Right ventricle myocardium inferior (tissue), 1 donor: ENCODE measurements around the gene MCUB. TPM values are rescaled to one million over a fixed set of nuclear protein-coding genes. Genes with fewer than 3 reads are reported as not detected.
"Not testable (repeated sequence)": the region's sequence is repeated elsewhere in the genome, so short reads cannot be mapped to it uniquely, and the experiment has no call there.

ENCODE experiments used
- ATAC-seq: fragments of 200-7000 bp; cut with Tn5 transposase; one replicate; pipeline ENCODE4 v1.9.1; 2020; ENCODE audit warnings: mild to moderate bottlenecking, moderate library complexity
- DNase-seq: peaks from one replicate; pipeline ENCODE4 v3.0.0; 2021; ENCODE audit errors: missing footprints
- intact Hi-C: fragments of 100-400 bp; cut with DNase I; formaldehyde crosslinking; loops from one replicate; pipeline ENCODE4 v1.11.0; 2022
- total RNA-seq: library from RNA; stranded (reverse); fragmentation: NEBNext Ultra II Directional; extraction: Animal tissue kit (Norgen Biotek cat#: 25700); gene quantifications from one replicate; pipeline ENCODE4 v1.2.1, GENCODE V29; 2021
- donor health status: DM: no; HTN: yes; CAD: no; lungs with severe emphysema.

MCUB gene
- total RNA-seq, 1 donor from 2014 or later: 5.1 TPM

DNA sequence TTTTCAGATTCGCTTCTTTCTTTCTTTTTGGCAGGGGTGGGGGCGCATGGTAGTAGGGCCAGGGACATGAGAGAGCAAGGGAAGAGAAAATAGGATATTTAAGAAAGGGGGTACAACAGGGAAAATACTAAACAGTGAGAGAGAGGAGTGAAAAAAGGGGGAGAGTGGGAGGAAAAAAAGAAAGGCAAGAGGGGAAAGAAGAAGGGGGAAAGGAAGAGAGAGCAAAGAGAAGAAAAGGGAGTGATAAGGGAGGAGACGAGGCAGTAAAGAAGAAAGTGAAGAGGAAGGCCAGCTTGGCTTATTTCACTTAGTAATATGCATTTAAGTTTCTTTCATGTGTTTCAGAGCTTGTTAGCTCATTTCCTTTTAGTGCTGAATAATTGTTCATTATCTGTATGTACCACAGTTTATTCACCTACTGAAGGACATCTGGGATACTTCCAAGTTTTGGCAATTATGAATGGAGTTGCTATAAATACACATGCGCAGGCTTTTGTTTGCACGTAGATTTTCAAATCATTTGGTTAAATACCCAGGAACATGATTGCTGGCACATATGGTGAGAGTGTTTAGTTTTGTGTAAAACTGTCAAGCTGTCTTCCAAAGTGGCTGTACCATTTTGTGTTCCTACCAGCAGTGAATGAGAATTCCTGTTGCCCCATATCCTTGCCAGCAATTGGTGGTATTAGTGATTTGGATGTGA, 105.9 kb downstream of the MCUB start:
- intact Hi-C loops: no loop called here
- DNase-seq (no peak), ATAC-seq (no peak)

DNA sequence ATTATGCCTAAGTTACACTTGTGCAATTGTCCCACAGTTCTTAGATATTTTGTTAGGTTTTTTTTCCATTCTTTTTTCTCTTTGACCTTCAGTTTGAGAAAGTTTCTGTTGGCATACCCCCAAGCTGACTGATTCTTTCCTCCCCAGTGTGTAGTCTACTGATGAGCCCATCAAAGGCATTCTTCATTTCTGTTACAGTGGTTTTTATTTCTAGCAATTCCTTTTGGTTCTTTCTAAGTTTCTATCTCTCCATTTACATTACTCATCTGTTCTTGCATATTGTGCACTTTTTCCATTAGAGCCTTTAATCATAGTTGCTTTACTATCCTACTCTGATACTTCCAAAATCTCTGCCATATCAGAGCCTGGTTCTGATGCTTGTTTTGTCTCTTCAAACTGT, 111.3 kb downstream of the MCUB start:
- DNase-seq: no peak
- intact Hi-C loops: no loop called here

DNA sequence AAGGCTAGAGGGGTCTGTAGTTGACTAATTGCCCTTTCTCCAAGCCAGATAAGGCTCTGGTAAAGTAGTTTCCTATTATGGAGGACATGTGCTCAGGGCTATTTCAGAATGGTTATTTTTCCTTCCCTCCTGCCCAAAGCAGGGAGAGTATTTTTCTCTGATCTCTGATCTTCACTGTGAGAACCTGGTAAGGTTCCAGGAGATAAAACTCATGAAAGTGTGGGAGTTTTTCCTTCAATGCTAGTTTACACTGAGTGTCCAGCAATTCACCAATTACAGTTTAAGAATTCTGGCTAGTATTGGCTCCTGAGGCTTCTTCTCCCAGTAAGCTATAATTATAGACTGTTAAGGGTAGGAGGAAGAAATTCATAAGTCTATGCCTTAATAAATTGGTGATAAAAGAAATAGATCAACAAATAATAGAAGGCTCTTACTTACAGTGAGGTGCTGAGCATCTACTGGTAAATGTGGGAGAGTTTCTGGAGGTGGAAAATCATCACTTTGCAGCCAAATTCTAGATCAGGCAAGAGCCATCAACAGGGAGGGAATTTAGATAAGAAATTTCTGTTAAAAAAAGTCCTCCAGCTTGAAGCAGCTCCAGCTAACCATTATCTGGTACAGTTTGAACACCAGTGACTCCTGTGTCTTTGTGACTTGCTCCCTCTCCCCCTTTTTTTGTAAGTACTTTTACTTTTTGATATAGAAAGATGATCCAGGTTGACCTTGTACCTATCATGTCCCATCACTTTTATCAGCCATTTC, 112.3 kb downstream of the MCUB start:
- ATAC-seq: no peak
- no peak for DNase-seq
- intact Hi-C loops: no loop called here

More for the DNA sequence above, 111.3 kb downstream of the MCUB start:
- ATAC-seq: no peak

DNA sequence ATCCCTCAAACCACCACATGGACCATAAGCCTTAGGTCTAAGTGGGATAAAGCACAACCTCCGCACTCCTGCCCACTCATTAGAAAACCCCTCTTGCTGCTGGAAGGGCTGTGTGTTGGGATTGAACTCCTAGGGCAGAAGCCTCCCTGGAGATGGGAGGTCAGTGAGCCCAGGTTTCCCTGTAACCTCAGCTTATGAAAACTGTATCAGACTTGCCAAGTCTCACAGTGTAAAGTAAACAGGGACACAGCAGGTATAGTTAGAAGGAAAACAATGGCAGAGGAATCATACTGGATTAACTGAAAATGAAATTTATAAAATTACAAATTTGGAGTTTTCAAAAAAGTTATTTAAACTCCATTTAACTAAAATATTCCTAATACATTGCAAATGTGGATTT, 113.3 kb downstream of the MCUB start:
- intact Hi-C loops: no loop called here
- ATAC-seq (no peak), DNase-seq (no peak)

DNA sequence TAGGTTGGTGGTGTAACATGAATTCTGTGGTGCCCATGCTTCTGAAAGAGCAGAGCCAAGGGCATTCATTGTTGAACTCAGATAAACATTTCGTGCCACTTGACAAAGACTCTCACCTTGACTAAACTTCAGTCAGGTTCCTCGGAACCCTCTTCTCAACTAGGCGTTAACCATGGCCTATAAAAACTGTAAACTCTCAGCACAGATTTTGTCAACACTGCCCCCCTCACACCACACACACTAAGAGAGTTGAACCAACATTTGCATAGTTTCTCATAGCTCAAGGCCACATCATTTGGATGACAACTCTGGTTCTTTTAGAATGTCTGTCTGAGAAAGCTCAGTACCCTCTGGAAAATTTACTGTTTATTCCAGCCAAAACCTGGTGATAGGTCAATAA, 115.1 kb downstream of the MCUB start:
- intact Hi-C loops: no loop called here
- DNase-seq: peak; percentile 13
- no peak for ATAC-seq

DNA sequence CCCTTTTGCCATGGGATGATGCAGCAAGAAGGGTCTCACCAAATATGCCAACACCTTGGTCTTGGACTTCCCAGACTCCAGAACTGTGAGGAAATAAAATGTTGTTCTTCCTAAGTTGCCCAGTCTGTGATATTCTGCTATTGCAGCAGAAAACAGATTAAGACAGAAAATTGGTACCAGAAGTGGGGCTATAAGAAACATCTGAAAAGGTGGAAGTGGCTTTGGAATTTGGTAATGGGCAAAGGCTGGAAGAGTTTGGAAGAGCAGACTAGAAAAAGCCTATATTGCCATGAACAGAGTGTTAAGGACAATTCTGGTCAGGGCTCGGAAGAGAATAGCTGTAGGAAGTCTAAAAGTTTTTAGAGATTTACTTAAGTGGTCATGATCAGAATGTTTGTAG, 115.8 kb downstream of the MCUB start:
- no peak for ATAC-seq
- intact Hi-C loops: no loop called here

DNA sequence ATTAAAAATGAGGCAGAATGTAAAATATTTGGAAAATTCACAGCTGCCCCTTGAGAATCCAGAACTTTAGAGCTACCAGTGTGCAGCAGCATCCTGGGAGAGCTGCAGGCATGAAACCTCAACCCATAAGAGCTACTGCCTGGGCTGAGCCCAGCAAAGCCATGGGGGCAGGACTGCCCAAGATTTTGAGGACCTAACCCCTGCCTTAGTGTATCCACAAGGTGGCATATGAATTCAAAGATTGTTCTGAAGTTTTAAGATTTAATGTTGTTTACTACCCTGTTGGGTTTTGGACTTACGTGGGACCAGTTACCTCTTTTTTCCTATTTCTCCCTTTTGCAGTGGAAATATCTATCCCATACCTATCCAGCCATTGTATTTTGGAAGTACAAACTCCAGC, 116.8 kb downstream of the MCUB start:
- peak; percentile 22 for DNase-seq
- intact Hi-C loops: no loop called here
- ATAC-seq: no peak

More for the DNA sequence above, 115.8 kb downstream of the MCUB start:
- DNase-seq: no peak

DNA sequence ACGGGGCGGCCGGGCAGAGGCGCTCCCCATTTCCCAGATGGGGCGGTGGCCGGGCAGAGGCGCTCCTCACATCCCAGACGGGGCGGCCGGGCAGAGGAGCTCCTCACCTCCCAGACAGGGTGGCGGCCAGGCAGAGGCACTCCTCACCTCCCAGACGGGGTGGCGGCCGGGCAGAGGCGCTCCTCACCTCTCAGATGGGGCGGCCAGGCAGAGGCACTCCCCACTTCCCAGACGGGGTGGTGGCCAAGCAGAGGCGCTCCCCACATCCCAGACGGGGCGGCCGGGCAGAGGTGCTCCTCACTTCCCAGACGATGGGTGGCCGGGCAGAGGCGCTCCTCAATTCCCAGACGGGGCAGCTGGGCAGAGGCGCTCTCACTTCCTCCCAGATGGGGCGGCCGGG, 118.4 kb downstream of the MCUB start:
- intact Hi-C loops, ATAC-seq: not testable (repeated sequence)
- DNase-seq: peak; percentile 49

DNA sequence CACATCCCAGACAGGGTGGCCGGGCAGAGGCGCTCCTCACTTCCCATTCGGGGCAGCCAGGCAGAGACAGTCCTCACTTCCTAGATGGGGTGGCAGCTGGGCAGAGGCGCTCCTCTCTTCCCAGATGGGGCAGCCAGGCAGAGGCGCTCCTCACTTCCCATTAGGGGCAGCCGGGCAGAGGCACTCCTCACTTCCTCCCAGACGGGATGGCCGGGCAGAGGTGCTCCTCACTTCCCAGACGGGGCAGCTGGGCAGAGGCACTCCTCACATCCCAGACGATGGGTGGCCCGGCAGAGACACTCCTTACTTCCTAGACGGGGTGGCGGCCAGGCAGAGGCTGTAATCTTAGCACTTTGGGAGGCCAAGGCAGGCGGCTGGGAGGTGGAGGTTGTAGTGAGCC, 118.9 kb downstream of the MCUB start:
- intact Hi-C loops, ATAC-seq: not testable (repeated sequence)
- peak; percentile 62 for DNase-seq

DNA sequence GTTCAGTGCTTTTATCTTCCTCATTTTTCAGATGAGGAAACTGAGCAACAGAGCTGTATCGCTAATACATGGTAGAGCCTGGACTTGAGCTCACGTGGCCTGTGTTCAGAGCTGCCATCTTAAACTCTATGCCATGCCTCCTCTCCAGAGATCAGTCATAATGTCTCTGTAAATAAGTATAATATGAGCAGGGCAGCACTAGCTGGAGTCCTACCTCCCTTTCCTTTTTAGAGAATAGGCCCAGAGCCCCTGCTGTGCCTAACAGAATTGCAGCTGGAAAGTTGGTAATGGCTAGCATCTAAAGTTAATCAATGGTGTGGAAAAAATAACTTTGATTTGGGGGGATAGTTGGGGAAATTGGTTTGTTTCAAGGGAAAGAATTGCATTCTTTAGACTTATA, 122.8 kb downstream of the MCUB start:
- intact Hi-C loops: no loop called here
- ATAC-seq (no peak), DNase-seq (no peak)

DNA sequence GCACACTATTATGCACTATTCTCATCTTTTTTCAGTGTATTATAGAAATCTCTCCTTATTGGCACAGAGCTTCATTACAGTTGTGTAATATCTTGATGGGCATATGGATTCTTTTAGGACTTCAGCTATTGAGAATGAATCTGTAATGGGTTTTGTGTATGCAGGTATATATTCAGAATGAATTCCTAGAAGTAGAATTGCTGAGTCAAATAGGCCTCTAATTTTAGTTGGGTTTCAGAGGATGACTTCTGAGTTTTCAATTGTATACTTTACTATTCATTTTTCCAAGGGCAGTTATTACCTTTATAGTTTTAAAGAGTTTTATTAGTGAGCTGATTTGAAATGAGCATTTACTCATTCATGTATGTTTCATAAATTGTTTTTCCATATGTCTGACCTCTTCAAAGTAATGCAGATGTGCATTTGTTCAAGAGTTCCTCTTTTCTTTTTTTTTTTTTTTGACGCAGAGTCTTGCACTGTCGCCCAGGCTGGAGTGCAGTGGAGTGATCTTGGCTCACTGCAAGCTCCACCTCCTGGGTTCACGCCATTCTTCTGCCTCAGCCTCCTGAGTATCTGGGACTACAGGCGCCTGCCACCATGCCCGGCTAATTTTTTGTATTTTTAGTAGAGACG, 123.7 kb downstream of the MCUB start:
- intact Hi-C loops: no loop called here
- peak; percentile 13 for DNase-seq
- no peak for ATAC-seq

DNA sequence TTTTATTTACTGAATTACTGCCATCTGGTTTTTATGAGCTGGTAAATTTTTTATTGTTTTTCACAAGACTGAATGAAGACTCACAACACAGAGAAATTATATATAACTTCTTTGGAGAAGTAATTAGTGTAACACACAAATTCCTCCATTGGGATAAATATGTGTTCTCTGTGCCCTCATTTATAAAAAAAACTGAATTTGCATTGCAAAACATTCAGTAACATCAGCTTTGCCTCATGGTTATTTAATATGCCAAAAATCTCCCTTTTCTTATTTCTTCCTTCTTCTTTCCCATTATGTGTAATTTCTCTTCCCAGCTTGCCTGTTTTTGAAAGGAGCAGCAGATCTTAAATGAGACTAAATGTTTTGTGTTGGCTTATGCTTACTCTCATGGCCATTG, 124.7 kb downstream of the MCUB start:
- no peak for ATAC-seq
- no peak for DNase-seq
- intact Hi-C loops: no loop called here

DNA sequence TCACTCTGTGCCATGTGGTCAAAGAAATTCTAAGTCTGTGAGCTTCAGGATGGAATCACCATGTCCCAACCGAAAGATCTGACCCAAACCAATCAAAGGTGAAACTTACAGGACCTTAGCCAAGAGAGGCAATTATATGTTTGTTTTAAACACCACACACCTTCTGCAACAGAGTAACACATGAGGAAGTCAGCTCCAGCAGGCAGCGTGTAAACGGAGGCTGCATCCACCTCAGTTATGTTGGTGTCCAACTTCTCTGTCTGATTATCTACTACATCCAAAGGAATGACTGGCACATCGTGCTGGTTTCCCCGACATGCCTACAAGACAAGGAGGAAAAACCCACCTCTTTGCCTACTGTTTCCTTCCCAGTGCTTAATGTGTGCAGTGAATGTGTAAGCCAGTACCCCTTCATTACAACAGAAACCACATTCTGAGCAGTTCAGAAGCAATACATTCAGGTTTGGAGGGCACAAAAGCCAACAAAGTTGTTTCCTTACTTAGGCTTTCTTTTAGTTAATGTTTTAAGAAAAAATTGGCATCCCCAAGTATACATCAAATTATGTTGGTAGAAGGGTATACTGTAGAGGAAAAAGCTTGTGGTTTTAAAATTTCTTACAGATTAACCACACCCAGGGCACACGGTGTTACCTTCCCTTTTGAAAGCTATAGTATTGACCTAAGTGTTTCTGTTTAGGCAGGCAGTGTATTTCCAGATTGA, 130.8 kb downstream of the MCUB start:
- no peak for ATAC-seq
- intact Hi-C loops: no loop called here
- peak; percentile 9 for DNase-seq

DNA sequence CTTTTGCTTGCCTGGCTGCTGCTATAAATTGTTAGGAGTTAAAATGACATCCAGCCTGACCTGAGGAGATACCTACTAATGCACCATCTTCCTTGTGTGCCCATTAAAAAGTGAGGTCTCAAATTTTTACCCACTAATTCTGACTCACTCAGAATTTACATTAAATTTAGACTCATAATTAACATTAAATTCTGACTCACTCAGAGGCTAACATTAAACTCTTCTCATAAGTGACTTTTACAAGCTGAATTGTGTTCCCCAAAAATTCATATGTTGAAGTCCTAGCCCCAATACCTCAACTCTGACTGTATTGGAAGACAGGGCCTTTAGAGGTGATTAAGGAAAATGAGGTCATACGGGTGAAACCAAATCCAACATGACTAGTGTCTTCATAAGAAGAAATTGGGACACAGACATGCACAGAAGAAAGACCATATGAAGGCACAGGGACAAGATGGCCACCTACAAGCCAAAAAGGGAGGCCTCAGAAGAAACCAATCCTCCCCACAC, 131.4 kb downstream of the MCUB start:
- intact Hi-C loops: no loop called here
- ATAC-seq: no peak

DNA sequence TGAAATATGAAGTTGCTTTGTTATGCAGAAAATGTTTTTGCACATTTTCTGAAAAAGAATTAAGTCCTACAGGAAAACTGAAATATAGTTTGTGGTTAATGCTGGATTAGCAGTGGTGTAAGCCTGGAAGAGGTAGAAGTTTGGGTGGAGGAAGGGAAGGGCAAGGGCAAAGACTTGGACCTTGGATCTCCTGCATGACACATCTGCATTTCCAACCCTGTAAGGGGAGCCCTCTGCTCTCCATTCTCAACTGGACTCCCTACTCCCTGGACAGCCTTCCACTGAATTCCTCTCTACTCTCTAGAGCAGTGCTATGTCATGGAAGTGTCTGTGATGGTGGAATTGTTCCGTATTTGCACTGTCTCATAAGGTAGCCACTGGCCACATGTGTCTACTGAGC, 138.6 kb downstream of the MCUB start:
- intact Hi-C loops: no loop called here
- ATAC-seq (no peak), DNase-seq (no peak)

More for the DNA sequence above, 131.4 kb downstream of the MCUB start:
- no peak for DNase-seq

DNA sequence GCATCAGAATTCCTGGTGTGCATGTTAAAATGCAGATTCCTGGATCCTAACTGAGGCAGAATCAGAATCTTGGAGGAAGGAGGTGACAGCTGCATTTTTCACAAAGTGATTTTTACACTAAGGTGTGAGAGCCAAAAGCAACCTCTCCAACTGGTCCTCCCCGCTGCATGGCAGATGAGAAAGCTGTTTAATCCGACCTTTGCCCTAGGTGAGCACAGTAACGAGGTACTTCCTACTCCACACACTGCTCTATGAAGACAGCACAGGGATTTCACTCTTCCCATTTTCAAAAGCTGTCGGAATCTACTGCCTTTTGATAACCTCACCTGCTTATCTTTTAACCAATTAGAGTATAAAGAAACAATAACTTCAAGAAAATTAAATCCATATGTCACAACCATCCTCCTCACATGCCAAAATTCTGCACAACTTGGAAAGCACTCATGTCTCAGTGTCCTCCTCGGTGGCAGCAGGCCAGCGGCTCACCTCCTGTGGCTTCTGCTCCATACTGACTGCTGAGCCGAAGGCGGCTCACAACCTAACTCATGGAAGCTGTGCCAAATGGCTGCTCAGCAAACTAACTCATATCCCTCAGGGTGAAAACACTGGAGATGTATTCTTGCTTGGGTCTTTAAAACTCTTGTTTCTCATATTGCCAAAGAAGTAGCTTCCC, 139.6 kb downstream of the MCUB start:
- no peak for DNase-seq
- intact Hi-C loops: loop anchor here (5.0 to 10.0 kb wide), 2 partner anchors 135 to 267 kb away; partner anchors contain the start of genes MCUB and SEC24B
- ATAC-seq: no peak

DNA sequence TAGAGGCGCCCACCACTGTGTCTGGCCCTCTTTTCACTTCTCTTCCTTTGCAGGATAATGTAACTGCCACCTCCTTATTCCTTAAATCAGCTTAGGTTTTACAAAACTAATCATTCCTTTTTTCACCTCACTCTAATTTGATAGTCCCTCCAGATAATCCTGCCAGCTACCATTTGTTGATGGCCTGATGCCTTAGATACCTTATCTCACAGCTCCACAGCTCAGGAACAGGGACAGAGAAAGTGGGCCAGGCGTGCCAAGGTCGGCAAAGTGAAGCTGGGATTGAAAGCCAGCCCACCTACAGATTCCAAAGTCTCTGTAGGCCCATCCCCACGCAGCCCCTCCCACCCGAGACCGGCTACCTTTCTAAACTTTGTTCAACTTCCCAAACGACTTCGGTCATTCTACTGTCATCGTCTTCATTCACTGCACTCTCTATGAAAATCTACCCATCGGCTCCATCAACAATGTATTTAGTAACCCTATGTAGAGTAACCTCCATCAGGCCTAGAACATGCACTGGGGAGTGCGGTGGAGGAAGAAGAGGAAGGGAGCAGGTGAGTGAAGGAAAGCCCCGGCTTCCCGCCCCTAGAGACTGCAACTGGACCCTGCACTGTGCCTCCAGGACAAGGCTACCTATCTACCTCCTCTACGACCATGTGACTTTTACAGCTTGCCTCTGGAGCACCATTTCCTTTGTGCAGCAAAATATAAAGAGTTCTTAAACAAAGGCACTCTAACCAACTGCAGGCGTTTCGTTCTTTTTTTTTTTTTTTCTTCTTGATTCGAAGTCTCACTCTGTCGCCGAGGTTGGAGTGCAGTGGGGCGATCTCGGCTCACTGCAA, 141.7 kb downstream of the MCUB start:
- intact Hi-C loops: loop anchor here (2.0 to 10.0 kb wide), 4 partner anchors 29 to 269 kb away; partner anchors contain the start of genes GAR1, MCUB, PLA2G12A and SEC24B
- ATAC-seq: no peak
- no peak for DNase-seq
